HCT116 (cell line): Measurements from ENCODE around the gene AIRE. TPM values are rescaled to one million over a fixed set of nuclear protein-coding genes. Genes with fewer than 3 reads are reported as not detected.

Experiments
- ATAC-seq: fragments of 200-7000 bp; cut with Tn5 transposase; 2 replicates; pipeline ENCODE4 v1.9.1; 2020; ENCODE audit warnings: mild to moderate bottlenecking, moderate library complexity
- BruUV-seq: library from RNA; stranded (reverse); fragments of 400-500 nt; replicated peaks from 2 replicates; lab custom pipeline; 2021; lab: Mats Ljungman, UMichigan
- CTCF ChIA-PET: fragments of 300-600 bp; sonication (Branson Sonifier 250); formaldehyde crosslinking; loops from one replicate; lab custom pipeline; 2021; ENCODE audit warnings: antibody characterized with exemption; lab: Charles Lee
- POLR2A ChIA-PET: fragments of 300-600, 350-600 bp; sonication (Branson Sonifier 250); formaldehyde crosslinking; loops from one replicate; lab custom pipeline; 2021; ENCODE audit warnings: antibody characterized with exemption; lab: Charles Lee
- RAD21 ChIA-PET, 2 experiments: fragments of 300-600 bp; sonication (Branson Sonifier 250); formaldehyde crosslinking; loops; one replicate each; lab custom pipeline; 2023; ENCODE audit warnings: low total read pairs in 2 of 2; ENCODE audit not compliant: uncharacterized antibody in 2 of 2, unreplicated experiment in 2 of 2, low non-redundant PET in 1 of 2; lab: Charles Lee
- DNase-seq: peaks from one replicate; pipeline ENCODE4 v3.0.0-alpha.2; 2010; ENCODE audit warnings: low read depth, low spot score
- H2AFZ ChIP-seq: fragments of 200-600 bp; shearing (Covaris generic), sonication (generic); 2 replicates; pipeline ENCODE4 v1.6.1; 2017; ENCODE audit warnings: low read depth, mixed run types, mixed read lengths, antibody characterized with exemption, low read length; ENCODE audit not compliant: poor library complexity, severe bottlenecking
- H3K27ac ChIP-seq: 2 replicates; pipeline ENCODE4 v1.5.1; 2012; ENCODE audit warnings: low read depth, low read length
- H3K27me3 ChIP-seq: fragments of 200-600 bp; sonication (generic); 2 replicates; pipeline ENCODE4 v1.6.1; 2016; ENCODE audit warnings: mixed run types, low read length, mixed read lengths; ENCODE audit not compliant: insufficient read depth
- H3K36me3 ChIP-seq, 2 experiments: fragments of 200-500 bp in 1 of 2; fragments of 200-600 bp in 1 of 2; sonication (Bioruptor generic) in 1 of 2; sonication (generic) in 1 of 2; 2 replicates each; pipeline versions ENCODE4 v1.5.1 to v1.6.1; 2014 to 2016; ENCODE audit warnings: low read length in 2 of 2, inconsistent platforms in 1 of 2, mixed read lengths in 1 of 2, mixed run types in 1 of 2; ENCODE audit not compliant: insufficient read depth in 2 of 2, control insufficient read depth in 1 of 2
- H3K4me1 ChIP-seq, 2 experiments: fragments of 200-600 bp in 1 of 2; sonication (generic) in 1 of 2; 2 replicates each; pipeline versions ENCODE4 v1.5.1 to v1.6.1; 2012 to 2017; ENCODE audit warnings: low read length in 2 of 2, inconsistent platforms in 1 of 2, mild to moderate bottlenecking in 1 of 2, mixed read lengths in 1 of 2, mixed run types in 1 of 2, moderate library complexity in 1 of 2; ENCODE audit not compliant: insufficient read depth in 2 of 2, control insufficient read depth in 1 of 2
- H3K4me2 ChIP-seq: fragments of 200-600 bp; sonication (generic); 2 replicates; pipeline ENCODE4 v1.6.1; 2017; ENCODE audit warnings: mixed run types, low read length, mixed read lengths
- H3K4me3 ChIP-seq, 2 experiments: fragments of 200-600 bp in 1 of 2; sonication (generic) in 1 of 2; replicated peaks in 1 of 2; 2 replicates each; pipeline ENCODE4 v1.5.1; 2011 to 2016; ENCODE audit warnings: low read length in 2 of 2, control low read depth in 1 of 2, low read depth in 1 of 2, mild to moderate bottlenecking in 1 of 2, mixed read lengths in 1 of 2, mixed run types in 1 of 2
- H3K79me2 ChIP-seq: fragments of 200-600 bp; sonication (generic); 2 replicates; pipeline ENCODE4 v1.6.1; 2017; ENCODE audit warnings: mild to moderate bottlenecking, mixed run types, low read length, moderate library complexity, mixed read lengths; ENCODE audit not compliant: insufficient read depth
- H3K9ac ChIP-seq: fragments of 200-600 bp; sonication (generic); 2 replicates; pipeline ENCODE4 v1.6.1; 2016; ENCODE audit warnings: low read length, mixed read lengths
- H3K9me2 ChIP-seq: fragments of 200-600 bp; sonication (generic), shearing (Covaris generic); 2 replicates; pipeline ENCODE4 v1.6.1; 2017; ENCODE audit warnings: mixed run types, mild to moderate bottlenecking, moderate library complexity; ENCODE audit not compliant: insufficient read depth
- H3K9me3 ChIP-seq, 2 experiments: fragments of 200-500 bp in 1 of 2; fragments of 200-600 bp in 1 of 2; sonication (Bioruptor generic) in 1 of 2; sonication (generic) in 1 of 2; 2 replicates each; pipeline ENCODE4 v1.6.1; 2014 to 2017; ENCODE audit warnings: low read length in 2 of 2, mixed read lengths in 2 of 2, inconsistent platforms in 1 of 2, low read depth in 1 of 2, mild to moderate bottlenecking in 1 of 2, mixed run types in 1 of 2, moderate library complexity in 1 of 2; ENCODE audit not compliant: control insufficient read depth in 1 of 2, insufficient read depth in 1 of 2
- H4K20me1 ChIP-seq: fragments of 200-600 bp; sonication (generic), shearing (Covaris generic); 2 replicates; pipeline ENCODE4 v1.6.1; 2017; ENCODE audit warnings: mixed run types, mild to moderate bottlenecking, moderate library complexity; ENCODE audit not compliant: insufficient read depth
- CEBPB ChIP-seq: IDR thresholded peaks from 2 replicates; pipeline ENCODE4 v1.6.1; 2012; ENCODE audit warnings: low read depth
- EGR1 ChIP-seq: IDR thresholded peaks from 2 replicates; pipeline ENCODE4 v1.6.1; 2012; ENCODE audit warnings: low read depth
- EZH2 ChIP-seq: fragments of 200-600 bp; sonication (generic); IDR thresholded peaks from 2 replicates; pipeline ENCODE4 v1.6.1; 2017; ENCODE audit warnings: antibody characterized with exemption, mixed run types
- EZH2phosphoT487 ChIP-seq: fragments of 200-600 bp; IDR thresholded peaks from 2 replicates; pipeline ENCODE4 v1.6.1; 2018; ENCODE audit warnings: antibody characterized with exemption, borderline replicate concordance
- REST ChIP-seq: IDR thresholded peaks from 2 replicates; pipeline ENCODE4 v1.6.1; 2012; ENCODE audit warnings: low read depth
- SRF ChIP-seq: IDR thresholded peaks from 2 replicates; pipeline ENCODE4 v1.6.1; 2012; ENCODE audit warnings: low read depth
- intact Hi-C: fragments of 100-400 bp; cut with micrococcal nuclease; formaldehyde crosslinking; loops from 2 replicates; pipeline ENCODE4 v1.10.0; 2022
- total RNA-seq: library from RNA; stranded (reverse); gene quantifications from one replicate; pipeline ENCODE4 v1.2.1, GENCODE V29; 2021; ENCODE audit not compliant: unreplicated experiment
- TF ChIP-seq, protein P1 (sequence below): IDR thresholded peaks from 2 replicates; pipeline ENCODE4 v1.6.1; 2012

AIRE gene
- total RNA-seq, 1 experiment from 2014 or later = not detected

GRCh38 chr21:44312089-44312488 lies 26.4 kb downstream of the AIRE start:
- H3K9ac ChIP-seq = no peak overlapping the region
- no peak overlapping the region for H2AFZ ChIP-seq
- no peaks in the 10 kb centered on the region for H3K27me3 ChIP-seq
- H3K4me2 ChIP-seq = no peak overlapping the region
- no peaks in the 10 kb centered on the region for H4K20me1 ChIP-seq
- ChIA-PET POLR2A (no interaction called here), CTCF (no interaction called here), RAD21 (no interaction called here)
- H3K36me3 ChIP-seq = peaks cover 7 to 19% of the 10 kb centered on the region in 2 experiments; a peak in 3 of 4 replicates
- H3K79me2 ChIP-seq = no peaks in the 10 kb centered on the region
- intact Hi-C loops = no loop called here
- no peak for ATAC-seq
- no peak overlapping the region for H3K4me3 ChIP-seq
- no peak overlapping the region for H3K27ac ChIP-seq
- no peaks in the 10 kb centered on the region for H3K4me1 ChIP-seq
- DNase-seq = no peak
- H3K9me2 ChIP-seq = no peaks in the 10 kb centered on the region
- BruUV-seq = no TSS peak
- no peaks in the 10 kb centered on the region for H3K9me3 ChIP-seq
- TF ChIP-seq, protein P1, sequence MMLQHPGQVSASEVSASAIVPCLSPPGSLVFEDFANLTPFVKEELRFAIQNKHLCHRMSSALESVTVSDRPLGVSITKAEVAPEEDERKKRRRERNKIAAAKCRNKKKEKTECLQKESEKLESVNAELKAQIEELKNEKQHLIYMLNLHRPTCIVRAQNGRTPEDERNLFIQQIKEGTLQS = no peak
- no peak for TF ChIP-seq CEBPB
- TF ChIP-seq EZH2phosphoT487 = no peak
- no peak for TF ChIP-seq EGR1
- no peak for TF ChIP-seq EZH2
- no peak for TF ChIP-seq SRF

DNA sequence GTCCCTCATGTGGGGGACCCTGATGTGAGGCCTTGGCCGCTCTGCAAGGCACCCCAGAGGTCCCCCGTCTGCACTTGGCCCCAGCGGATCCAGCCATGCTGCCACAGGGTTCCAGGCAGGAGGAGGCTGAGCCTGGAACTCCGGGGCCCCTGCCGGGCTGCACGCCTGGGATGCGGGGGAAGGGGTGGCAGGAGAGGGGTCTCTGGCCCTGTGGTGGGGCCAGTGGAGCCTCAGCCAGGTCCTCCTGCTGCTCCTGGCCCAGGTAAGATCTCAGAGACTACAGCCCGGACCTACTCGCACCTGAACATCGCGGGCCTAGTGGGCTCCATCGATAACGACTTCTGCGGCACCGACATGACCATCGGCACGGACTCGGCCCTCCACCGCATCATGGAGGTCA lies 27.0 kb downstream of the AIRE start:
- ChIA-PET CTCF (no interaction called here), POLR2A (no interaction called here), RAD21 (no interaction called here)
- no peaks in the 10 kb centered on the region for H3K9me3 ChIP-seq
- no peaks in the 10 kb centered on the region for H3K27me3 ChIP-seq
- no peak overlapping the region for H3K27ac ChIP-seq
- DNase-seq (no peak), ATAC-seq (no peak)
- no peak overlapping the region for H3K4me2 ChIP-seq
- no peak overlapping the region for H2AFZ ChIP-seq
- no peaks in the 10 kb centered on the region for H3K4me1 ChIP-seq
- intact Hi-C loops = no loop called here
- no peaks in the 10 kb centered on the region for H3K79me2 ChIP-seq
- TF ChIP-seq REST = no peak
- TF ChIP-seq, protein P1 = no peak
- TF ChIP-seq EZH2phosphoT487 = no peak
- no TSS peak for BruUV-seq
- H3K9me2 ChIP-seq = no peaks in the 10 kb centered on the region
- no peak overlapping the region for H3K9ac ChIP-seq
- peaks cover 7 to 22% of the 10 kb centered on the region in 2 experiments; a peak in 3 of 4 replicates for H3K36me3 ChIP-seq
- H3K4me3 ChIP-seq = no peak overlapping the region
- no peaks in the 10 kb centered on the region for H4K20me1 ChIP-seq
